Stimulated activated CD8-positive, alpha-beta memory T cell treated with anti-CD3 and anti-CD28 coated beads, Interleukin-4, amount 100 ng/mL, for 24 hours (primary cell): ENCODE measurements around the gene TUBB3.
"Not testable (repeated sequence)": the region's sequence is repeated elsewhere in the genome, so short reads cannot be mapped to it uniquely, and the experiment has no call there.

ENCODE experiments used
- DNase-seq: peaks from one replicate; pipeline ENCODE4 v3.0.0-alpha.2; 2020; ENCODE audit warnings: low read depth

TUBB3 gene

DNA sequence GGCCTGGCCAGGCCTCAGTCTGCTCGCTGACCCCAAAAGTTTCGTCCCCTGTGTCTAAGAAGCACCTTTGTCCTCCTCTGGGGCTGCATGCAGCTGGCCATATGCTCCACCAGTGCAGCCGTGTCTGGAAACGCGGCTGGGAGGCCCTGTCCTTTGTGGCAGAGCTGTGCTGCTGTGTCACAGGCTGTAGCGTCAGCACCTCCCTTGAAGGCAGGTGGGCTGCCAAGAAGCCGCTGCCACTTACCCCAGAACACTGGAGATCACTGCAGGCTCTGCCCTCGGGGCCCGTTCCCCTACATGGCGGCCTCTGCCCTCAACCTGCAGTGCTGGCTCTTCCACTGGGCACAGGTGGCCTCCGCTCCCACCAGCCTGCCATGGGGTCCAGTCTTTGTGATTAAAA is 20.2 kb upstream of the TUBB3 start:
- DNase-seq, result no peak

GRCh38 chr16:89903908-89904515 is 19.1 kb upstream of the TUBB3 start:
- no peak for DNase-seq

- no peak for DNase-seq
These were observed 18.3 kb upstream of the TUBB3 start for GRCh38 chr16:89904606-89905510.

GRCh38 chr16:89905511-89906139 is 17.5 kb upstream of the TUBB3 start:
- no peak for DNase-seq

GRCh38 chr16:89906140-89907025 is 16.8 kb upstream of the TUBB3 start:
- no peak for DNase-seq

DNA sequence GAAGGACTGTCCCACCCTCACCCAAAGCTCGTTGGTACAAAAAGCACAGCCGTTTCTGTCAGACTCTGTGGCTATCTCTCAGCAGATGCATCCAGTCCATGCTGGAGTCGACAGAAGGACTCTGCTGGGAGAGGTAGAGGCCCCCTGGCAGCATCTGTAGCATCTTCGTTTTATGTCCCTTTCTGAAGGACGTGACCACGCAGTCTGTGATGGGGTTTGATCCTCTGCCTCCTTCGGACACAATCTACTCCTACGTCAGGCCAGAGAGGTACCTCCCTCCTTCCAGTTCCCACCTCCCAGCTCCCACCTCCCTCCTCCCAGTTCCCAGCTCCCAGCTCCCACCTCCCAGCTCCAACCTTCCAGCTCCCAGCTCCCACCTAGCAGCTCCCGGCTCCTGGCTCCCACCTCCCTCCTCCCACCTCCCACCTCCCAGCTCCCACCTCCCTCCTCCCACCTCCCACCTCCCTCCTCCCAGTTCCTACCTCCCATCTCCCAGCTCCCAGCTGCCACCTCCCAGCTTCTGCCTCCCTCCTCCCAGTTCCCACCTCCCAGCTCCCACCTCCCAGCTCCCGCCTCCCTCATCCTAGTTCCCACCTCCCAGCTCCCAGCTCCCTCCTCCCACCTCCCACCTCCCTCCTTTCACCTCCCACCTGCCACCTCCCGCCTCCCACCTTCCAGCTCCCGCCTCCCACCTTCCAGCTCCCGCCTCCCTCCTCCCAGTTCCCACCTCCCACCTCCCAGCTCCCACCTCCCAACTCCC is 15.9 kb upstream of the TUBB3 start:
- no peak for DNase-seq

- no peak for DNase-seq
These were observed 14.9 kb upstream of the TUBB3 start for GRCh38 chr16:89908236-89908635.

GRCh38 chr16:89909777-89910716 is 13.1 kb upstream of the TUBB3 start:
- peak; percentile 54 for DNase-seq

GRCh38 chr16:89910717-89911354 is 12.3 kb upstream of the TUBB3 start:
- no peak for DNase-seq

DNA sequence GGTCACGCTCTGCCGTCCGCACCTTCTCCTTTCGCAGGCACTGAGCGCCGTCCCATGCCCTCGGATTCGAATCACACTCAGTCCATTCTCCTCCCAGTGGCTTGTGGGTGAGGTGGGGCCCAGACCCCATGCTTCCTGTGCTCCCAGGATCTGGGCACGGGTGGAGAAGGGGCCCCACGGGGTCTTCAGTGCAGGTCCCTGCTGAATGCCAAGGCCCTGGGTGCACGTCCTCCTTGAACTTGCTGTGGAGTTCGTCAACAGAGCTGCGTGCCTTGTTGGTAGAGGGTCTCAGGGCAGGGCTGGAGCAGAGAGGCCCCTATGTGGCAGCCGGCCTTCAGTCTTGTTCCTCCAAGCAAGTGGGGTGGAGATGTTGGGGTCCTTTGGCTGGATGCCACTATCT is 11.8 kb upstream of the TUBB3 start:
- no peak for DNase-seq

- no peak for DNase-seq
These were observed 11.0 kb upstream of the TUBB3 start for GRCh38 chr16:89912143-89912542.

GRCh38 chr16:89912627-89913026 is 10.5 kb upstream of the TUBB3 start:
- DNase-seq, result no peak

DNA sequence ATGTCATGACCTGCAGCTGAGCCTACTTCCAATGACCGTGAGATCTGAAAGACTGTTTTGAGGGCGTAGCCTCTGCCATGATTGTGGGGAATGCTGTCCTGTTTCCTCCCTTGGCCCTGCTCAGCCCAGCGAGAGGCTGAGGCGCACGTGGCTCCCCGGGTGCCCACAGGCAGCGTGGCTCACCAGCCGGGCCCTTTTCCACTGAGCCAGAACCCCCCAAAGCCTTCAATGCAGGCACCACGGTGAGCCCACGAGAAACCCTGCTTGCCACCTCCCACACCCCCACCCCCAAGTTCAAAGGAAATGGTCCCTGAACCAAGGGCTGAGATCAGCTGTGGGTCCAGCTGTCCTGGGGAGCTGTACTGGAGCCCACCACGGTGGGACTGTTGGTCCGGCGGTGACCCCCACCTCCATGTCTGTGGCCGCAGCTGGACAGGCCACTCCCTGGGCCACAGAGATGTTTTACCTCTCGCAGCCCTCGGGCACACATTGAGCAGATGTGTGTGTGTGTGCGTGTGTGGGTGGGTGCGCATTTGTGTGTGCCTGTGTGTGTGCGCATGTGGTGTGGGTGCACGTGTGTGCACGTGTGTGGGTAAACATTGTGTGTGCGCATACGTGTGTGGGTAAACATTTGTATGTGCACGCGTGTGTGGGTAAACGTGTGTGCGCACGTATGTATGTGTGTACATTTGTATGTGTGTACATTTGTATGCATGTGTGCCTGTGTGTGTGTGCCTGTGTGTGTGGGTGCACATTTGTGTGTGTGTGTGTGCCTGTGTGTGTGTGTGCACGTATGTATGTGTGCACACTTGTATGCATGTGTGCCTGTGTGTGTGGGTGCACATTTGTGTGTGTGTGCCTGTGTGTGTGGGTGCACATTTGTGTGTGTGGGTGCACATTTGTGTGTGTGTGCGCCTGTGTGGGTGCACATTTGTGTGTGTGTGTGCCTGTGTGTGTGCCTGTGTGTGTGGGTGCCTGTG is 9.4 kb upstream of the TUBB3 start:
- no peak for DNase-seq

DNA sequence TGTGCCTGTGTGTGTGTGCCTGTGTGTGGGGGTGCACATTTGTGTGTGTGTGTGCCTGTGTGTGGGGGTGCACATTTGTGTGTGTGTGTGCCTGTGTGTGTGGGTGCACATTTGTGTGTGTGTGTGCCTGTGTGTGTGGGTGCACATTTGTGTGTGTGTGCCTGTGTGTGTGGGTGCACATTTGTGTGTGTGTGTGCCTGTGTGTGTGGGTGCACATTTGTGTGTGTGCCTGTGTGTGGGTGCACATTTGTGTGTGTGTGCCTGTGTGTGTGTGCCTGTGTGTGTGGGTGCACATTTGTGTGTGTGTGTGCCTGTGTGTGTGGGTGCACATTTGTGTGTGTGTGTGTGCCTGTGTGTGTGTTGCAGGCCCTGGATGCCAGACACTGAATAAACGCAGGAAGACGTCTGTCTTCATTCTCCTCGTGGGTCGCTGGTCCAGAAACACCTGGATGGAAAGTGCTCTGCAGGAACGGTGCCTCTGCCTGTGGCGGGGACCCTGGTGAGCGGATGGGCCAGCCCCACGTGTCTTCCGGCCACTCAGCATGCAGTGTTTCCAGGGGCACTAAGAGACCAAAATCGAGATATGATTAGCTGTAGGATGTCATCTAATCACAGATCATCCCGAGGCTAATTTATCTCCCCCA is 8.4 kb upstream of the TUBB3 start:
- DNase-seq, result not testable (repeated sequence)

GRCh38 chr16:89915303-89916232 is 7.6 kb upstream of the TUBB3 start:
- no peak for DNase-seq

DNA sequence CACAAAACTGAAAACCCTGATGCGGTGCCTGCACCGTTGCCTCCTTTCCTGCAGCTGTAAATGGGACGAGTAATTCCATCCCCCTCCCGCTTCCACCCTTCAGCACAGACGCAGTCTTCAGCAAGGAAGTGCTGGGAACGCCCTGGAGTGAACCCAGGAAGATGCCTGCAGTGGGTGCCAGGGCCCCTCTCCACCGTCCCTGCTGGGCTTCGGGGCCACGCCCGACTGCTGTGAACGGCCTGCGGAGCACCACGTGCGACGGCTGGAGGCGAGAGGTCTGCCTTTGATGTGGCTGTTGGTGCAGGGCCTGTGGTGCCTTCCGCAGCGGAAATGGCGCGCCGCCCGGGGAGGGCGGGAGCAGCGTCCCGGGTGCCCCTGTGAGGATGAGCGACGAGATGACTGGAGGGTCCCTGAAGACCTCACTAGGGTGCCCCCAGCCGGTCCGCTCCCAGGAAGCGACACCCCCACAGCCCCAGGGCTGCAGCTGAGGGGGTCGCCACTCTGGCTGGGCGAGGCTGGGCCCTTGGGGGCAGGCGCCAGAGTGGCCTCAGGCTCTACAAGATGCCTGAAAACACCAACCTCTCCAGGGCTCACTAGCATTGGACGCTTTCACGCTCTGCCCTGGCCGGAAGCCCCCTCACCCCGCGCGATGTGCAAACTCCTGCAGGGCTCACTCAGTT is 5.2 kb upstream of the TUBB3 start:
- peak; percentile 67 for DNase-seq
